Suppressor macrophage treated with lipopolysaccharide for 4 hours (primary cell): ENCODE data around the gene ZMYND12.
"Not testable (repeated sequence)": the region's sequence is repeated elsewhere in the genome, so short reads cannot be mapped to it uniquely, and the experiment has no call there.

Experiments used
- DNase-seq: peaks from one replicate; pipeline ENCODE4 v3.0.0-alpha.2; 2020

The ZMYND12 gene, protein sequence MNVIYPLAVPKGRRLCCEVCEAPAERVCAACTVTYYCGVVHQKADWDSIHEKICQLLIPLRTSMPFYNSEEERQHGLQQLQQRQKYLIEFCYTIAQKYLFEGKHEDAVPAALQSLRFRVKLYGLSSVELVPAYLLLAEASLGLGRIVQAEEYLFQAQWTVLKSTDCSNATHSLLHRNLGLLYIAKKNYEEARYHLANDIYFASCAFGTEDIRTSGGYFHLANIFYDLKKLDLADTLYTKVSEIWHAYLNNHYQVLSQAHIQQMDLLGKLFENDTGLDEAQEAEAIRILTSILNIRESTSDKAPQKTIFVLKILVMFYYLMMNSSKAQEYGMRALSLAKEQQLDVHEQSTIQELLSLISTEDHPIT

DNA sequence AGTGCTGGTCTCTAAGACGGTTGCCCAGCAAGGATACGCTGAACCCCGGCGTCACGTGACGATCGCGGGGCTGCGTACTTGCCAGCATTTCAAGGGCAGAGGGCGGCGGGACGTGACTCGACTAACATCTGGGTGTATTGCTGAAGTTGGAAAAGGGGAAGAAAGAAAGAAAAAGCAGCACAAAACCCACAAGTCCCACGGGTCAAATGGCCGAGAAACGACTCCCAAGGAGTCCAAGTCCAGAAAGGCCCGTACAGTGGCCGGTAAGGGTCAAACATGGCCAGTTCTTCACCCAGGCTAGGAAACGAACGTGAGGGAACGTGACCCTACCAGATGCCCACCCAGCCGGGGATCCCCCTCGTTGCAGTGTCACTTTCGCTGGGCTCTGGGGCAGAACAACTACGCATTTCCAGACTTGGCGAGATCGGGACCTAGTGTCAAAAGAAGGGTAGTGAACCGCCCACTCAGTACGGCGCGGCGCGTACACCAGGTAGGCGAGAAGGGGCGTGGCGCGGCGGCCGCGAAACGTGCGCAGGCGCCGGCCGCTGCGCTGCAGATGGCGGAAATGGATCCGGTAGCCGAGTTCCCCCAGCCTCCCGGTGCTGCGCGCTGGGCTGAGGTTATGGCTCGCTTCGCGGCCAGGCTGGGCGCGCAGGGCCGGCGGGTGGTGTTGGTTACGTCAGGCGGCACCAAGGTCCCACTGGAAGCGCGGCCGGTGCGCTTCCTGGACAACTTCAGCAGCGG, at the start of gene ZMYND12, which contains the start of gene PPCS:
TSS of gene ZMYND12 (minus strand) at position 13 of the 744 bp plus-strand sequence. CDS start 25 bp downstream, outside the sequence.
TSS of gene PPCS (plus strand) at position 534 of the 744 bp plus-strand sequence. CDS start at position 557, 23 bp downstream.
- peak; percentile 95 for DNase-seq

DNA sequence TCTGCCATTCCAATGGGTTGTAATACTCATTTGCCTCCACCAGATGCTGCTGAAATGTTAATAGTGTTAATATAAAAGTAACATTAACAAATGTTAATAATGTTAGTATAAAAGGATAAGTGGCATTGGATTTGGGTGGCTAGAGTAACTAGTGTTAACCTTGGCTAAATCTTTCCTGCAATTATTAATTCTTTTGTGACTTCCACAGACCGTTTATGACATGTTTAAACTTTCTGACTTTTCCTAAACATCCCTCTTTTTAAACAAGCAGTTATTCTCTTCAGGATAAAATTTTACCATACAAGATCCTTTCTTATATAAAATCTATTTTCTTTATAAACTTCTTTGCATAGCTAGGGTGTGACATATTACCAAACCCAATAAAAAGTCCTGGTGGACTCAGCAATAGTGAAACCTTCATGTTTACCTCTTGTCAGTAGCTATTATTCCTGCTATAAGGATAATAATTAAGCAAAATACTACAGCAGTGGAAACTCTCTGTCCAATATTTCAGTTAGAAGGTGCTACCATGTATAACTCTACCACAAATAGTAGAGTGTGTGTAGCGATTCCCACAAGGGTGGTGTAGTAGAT, 48.8 kb upstream of the ZMYND12 start:
- DNase-seq, result no peak

DNA sequence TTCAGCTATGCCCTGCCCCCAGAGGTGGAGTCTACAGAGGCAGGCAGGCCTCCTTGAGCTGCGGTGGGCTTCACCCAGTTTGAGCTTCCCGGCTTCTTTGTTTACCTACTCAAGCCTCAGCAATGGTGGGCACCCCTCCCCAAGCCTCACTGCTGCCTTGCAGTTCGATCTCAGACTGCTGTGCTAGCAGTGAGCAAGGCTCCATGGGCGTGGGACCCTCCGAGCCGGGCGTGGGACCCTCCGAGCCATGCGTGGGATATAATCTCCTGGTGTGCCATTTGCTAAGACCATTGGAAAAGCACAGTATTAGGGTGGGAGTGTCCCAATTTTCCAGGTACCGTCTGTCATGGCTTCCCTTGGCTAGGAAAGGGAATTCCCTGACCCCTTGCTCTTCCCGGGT, 46.2 kb upstream of the ZMYND12 start:
- DNase-seq, result not testable (repeated sequence)

DNA sequence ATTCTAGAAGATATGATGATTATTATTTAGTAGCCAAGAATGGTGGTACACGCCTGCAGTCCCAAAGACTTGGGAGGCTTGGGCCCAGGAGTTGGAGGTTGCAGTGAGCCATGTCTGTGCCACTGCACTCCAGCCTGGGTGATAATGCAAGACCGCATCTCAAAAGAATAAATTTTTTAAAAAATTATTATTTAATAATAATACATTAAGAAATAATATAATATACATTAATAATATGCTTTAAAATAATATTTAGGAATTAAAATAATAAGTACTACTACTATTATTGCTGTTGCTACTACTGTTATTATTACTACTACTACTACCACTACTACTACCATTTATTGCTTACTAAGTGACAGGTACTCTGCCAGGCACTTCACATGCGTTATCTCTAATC, 34.4 kb upstream of the ZMYND12 start:
- no peak for DNase-seq

DNA sequence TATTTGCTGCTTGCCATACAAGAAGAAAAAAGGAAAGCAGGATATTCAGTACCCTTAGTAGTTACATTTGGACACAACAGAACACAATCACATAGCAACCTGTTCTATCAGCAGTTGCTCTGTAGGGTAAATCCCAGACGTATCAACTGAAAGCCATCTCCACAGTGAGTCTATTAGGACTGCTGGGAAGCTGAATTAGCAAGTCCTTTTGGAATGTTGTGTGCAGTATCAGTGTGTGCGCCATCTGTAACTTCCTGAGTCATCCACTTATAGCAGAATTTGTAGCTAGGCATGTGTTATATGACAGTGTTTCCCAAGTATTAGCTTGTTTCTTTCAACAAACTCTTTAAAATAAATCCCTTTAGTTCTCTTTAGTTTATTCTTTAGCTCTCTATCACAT, 28.6 kb upstream of the ZMYND12 start:
- no peak for DNase-seq

DNA sequence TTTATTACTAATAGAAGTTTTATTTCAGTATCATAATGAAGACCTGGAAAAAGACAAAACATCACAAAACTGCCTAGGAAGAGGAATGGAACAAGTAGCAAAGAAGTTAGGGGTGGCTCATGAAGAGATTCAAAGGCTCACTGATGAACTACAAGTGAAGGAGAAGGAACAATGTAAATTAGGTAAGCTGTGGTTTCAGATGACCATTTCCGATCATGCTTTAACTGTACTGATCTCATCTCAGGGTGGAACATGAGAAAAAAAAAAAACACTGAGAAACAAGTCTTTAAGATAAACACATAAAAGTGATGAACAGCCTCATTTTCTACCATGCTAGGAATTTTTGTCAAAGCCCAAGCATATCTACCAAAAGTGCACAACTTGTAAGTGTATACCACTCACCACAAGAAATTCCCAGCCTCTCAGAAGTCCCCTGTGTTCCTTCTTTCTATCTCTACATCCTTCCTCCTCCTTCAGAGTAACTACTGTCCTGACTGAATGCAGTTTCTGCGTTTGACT, 26.9 kb upstream of the ZMYND12 start:
- no peak for DNase-seq

DNA sequence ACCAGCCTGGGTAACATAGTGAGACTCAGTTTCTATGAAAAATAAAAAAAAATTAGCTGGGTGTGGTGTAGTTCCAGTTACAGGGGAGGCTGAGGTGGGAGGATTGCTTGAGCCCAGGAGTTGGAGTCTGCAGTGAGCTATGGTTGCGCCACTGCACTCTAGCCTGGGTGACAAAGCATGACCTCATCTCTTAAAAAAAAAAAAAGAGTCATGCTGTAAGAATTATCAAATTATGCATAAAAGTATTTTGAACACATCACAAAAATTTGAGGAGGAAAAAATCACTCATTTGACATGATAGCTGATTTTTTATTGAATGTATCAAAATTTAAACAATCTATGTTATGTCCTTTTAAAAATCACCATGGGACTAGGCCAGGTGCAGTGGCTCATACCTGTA, 25.1 kb upstream of the ZMYND12 start:
- peak; percentile 13 for DNase-seq

DNA sequence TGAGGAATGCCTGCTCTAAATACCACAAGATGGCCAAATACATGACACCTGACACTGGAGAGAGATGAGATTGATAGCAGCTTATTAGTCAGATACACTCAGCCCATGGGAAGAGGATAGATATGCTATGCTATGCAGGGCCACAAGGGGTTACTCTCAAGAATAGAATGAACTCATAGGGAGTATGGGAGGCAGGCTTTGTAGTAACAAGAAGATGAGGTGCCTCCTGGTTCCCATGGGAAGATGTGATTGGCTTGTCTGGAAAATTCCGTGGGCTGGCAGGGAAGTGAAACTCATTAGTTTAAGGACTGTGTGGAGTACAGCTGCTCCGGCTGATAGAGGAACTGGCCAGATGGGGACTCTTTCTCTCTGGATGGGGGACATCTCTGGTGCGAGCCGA, 23.8 kb upstream of the ZMYND12 start:
- DNase-seq, result peak; percentile 65

DNA sequence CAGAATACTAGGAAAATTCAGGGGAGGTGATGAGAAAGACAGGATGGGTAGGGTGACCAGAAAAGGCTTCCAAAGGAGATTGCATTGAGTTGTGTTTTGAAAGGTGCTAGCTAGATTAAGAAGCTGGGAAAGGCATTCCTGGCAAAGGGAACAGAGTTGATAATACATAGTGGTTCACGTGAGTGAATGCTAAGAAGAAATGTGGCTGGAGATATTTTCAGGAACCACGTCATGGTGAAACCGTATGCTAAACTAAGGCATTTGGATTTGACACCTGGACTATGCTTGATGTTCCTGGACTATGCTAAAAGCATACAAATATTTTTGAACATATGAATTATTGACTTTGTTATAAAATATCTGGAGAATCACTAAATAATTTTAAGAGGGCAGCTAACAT, 22.0 kb upstream of the ZMYND12 start:
- DNase-seq, result no peak

DNA sequence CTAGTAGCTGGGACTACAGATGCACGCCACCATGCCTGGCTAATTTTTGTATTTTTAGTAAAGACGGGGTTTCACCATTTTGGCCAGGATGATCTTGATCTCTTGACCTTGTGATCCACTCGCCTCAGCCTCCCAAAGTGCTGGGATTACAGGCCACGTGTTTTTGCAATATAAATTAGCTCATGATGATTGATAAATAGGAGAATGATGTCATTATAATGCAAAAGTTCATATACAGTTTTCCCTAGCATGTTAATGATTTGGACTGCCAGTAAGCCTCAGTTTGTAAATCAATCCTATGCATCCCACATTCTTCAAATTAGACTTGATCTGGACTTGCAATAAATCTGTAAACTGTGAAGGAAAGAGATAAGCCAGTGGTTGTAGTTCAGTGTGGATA, 21.5 kb upstream of the ZMYND12 start:
- DNase-seq, result not testable (repeated sequence)

DNA sequence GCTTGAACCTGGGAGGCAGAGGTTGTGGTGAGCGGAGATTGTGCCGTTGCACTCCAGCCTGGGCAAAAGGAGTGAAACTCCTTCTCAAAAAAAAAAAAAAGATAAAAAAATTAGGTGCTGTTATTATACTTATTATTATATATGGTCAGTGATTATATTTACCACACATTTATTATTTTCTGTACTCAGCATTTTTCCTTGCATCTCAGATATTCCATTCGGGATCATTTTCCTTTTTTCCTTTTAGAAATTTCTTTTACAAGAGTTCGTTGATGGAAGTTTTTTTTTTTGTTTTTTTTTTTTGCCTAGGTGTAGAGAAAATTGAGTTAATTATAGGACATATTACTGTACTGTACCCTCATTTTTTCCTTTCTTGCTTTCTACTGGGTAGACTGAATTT, 20.8 kb upstream of the ZMYND12 start:
- no peak for DNase-seq

DNA sequence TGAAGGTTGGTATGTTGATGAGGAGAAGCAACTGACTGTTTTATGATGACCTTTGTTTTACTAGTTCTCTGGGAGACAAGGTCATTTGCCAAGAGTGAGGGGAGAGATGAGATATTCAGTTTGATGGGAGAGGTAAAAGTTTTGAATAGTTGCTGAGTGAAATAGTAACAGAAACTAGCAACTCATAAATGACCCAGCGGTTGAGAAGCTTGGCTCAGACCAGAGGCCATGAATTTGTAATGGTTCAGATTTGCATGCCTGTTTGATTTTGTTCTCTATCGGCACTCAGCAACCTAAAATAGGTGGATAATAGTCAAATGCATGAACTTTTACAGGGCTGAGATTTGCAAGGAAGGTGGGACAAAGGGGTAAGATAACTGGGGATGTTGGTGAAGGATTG, 13.9 kb upstream of the ZMYND12 start:
- DNase-seq, result no peak

DNA sequence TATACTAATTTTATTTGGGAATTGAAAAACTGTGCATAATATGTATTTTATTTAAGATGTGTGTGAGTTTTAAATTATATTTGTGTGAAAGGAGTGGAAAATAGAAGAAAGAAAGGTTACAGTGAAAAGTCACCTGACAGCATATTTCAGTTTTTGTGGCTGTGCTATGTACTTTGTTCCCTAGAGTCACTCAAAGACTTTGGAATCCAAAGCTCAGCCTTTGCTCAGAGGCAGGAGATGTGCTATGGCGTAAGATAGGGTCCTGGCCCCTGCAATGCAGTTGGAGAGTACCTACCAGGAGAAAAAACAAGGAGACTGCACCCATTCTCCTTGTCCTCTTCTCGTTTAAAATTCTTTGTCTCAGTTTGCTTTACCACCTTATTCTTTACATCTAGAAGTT, 10.2 kb upstream of the ZMYND12 start:
- no peak for DNase-seq

DNA sequence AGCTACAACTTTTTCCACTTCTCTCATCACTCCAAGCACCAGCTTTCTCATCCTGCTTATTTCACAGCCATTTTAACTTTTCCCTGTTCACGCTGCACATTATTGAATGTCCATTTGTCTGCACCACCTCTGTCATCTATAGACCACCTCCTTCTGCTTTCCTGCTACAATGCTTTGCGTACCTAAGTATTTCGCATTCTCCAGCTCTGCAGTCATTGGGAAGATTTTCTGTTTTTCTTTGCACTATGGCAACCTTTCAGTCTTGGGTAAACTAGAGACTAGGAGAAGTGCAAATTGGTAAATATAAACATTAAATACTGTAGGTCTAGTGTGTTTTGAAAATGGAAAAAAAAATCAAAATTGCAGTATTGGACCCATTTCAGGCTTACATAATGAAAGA, 8.1 kb upstream of the ZMYND12 start:
- DNase-seq, result no peak

DNA sequence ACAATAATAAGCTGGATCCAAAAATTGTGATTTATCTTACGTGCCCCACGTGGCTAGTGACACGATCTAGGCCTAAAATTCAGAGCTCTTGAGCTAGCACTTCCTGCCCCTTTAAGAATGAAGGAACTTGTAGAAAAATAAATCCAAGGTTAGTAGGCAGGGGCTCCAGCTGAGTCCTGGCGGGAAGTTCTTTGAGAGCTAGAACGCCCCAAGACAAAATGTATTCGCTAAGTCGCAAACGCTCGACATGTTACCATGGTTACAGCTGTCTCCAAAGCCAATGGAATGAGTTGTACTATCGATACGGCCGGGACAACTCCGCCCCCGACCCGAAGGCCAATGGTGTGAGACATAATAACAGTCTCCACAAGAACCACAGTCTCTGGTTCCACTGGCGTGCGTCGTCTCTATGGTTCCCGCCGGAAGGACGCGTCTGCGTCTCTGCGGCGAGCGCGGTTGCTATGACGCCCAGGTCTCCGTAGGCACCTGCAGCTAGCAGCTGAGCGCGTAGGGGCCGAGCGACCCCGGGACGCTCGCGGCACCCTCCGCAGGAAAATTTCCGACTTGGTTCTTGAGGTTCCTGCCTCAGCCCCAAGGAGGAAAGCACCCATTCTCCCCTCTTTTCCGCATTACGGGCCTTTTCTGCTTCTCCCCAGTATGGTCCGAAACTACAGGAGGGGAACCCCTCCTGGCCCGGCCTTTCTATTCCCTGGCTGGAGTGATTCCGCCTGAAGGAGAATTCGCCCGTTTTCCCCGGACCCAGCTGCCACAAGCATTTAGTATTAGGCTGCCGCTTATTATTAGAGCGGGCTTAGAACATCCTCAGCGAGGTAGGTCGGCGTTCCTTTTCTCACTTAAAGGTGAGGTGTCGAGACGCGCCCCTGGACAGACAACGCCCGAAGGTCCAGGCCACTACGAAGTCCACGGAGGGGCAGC, 7.3 kb upstream of the ZMYND12 start, which contains the start of gene CCDC30:
TSS of gene CCDC30 (plus strand) at position 459 of the 936 bp plus-strand sequence. CDS start 17,266 bp downstream, outside the sequence.
- DNase-seq, result peak; percentile 96

DNA sequence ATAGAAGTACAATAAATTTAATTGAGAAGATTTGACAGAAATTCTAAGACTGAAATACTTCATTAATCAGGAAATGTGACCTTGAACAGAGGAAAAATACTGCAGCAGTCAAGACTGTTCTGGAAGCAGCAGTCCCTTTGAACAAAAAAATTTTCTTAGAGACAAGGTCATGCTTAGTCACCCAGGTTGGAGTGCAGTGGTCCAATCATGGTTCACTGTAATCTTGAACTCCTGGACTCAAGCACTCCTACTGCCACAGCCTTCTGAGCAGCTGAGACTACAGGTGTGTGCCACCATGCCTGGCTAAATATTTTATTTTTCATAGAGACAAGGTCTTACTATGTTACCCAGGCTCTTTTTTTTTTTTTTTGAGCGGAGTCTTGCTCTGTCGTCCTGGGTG, 5.4 kb upstream of the ZMYND12 start:
- DNase-seq, result no peak

DNA sequence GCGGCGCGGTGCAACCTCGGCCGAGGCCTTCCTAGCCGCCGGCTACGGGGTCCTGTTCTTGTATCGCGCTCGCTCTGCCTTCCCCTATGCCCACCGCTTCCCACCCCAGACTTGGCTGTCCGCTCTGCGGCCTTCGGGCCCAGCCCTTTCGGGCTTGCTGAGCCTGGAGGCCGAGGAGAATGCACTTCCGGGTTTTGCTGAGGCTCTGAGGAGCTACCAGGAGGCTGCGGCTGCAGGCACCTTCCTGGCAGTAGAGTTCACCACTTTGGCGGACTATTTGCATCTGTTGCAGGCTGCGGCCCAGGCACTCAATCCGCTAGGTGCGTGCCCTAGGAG, 900 bp upstream of the ZMYND12 start:
- peak; percentile 69 for DNase-seq

DNA sequence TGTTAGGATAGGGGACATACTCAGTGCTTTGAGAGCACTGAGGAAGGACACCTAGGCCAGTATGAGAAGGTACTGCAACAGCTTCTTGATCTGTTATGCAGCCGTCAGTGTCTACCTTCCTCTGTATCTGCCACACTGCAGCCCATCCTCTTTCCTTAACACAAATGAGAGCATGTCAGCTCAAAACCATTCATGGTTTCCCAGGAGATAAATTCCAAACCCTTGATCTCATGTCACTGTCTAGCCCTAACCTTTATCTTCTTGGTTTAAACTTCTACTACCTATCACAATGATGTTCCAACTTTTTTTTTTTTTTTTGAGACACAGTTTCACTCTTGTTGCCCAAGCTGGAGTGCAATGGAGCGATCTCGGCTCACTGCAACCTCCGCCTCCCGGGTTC, 1.4 kb downstream of the ZMYND12 start:
- no peak for DNase-seq

DNA sequence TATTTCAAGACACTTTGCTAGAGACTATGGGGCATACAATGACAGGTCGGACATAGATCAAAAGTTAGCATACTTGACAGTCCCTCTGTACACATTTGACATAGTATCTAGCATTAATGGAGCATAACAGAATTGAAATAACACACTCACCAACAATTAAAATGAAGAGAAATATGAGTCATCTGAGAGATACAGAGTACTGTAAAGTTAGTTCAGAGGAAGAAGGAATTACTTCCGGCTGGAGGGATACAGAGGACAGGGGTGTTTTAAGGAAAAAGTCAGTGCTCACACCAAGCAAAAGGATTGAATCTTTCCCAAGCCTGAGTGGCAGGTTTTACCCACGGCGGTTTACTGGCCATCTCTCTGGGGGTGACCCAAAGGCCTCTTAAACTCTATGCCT, 2.4 kb downstream of the ZMYND12 start:
- no peak for DNase-seq

DNA sequence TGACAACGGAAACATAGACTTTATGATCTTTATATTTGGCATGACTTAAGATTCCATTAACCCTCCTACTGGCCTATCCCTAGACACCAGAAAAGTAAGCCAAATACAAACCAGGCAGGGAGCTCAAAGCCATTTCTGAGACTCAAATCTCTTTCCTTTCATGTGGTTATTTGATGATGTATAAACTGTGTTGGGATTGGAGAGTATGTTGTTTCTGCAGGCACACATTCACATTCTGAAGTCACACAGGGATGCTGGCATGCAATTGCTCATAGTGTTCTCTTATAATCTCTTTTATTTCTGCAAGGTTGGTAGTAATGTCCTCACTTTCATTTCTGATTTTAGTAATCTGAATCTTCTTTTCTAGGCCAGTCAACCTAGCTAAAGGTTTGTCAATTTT, 5.8 kb downstream of the ZMYND12 start:
- no peak for DNase-seq

DNA sequence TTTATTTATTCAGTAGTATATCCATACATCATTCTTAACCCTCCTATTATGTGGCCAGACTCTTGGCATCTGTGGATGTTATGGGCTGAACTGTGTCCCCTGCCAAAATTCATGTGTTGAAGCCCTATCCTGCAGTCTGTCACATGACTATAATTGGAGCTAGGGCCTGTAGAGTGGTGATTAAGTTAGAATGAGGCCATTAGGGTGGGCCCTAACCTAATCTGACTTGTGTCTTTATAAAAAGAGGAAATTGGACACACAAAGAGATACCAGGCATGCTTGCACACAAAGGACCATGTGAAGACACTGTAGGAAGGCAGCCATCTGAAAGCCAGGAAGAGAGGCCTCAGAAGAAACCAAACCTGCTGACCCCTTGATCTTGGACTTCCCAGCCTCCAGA, 6.6 kb downstream of the ZMYND12 start:
- DNase-seq, result no peak

DNA sequence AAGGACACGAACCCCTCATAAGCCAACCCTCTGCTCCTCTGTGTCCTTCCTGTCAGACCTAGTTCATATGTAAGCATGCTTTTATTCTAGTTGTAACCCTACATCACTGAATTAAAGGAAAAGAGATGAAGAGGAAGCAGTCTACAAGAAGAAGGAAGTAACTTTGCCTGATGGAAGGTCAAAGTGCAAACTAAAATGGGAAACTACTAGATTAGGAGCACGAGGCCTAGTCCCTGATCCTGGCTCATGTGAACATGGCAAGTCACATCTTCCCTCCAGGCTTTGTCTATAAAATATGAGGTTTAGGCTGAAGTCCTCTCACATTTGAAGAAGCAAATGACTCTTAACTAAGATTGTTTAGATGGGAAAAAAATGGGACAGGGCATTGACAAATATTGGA, 13.2 kb downstream of the ZMYND12 start:
- DNase-seq, result peak; percentile 23
